ENCODE measurements around the gene CGB5. TPM values are rescaled to one million over a fixed set of nuclear protein-coding genes. Genes with fewer than 3 reads are reported as not detected.

CGB5 gene
- total RNA-seq, 3 donors from 2014 or later: not detected

- no peak overlapping the region for H3K27ac ChIP-seq
- H3K36me3 ChIP-seq: peaks cover 4% of the 10 kb centered on the region
- intact Hi-C loops (cut with DNase I; ENCODE audit: low total_unique reads): no loop called here
- peaks cover 0 to 4% of the 10 kb centered on the region in 2 donors for H3K4me1 ChIP-seq
- DNase-seq (ENCODE audit: low spot score in 2 of 2): no peak
- H3K4me3 ChIP-seq: no peak overlapping the region
- H3K27me3 ChIP-seq: no peaks in the 10 kb centered on the region
- H3K9me3 ChIP-seq: no peaks in the 10 kb centered on the region
- TF ChIP-seq POLR2A (IDR thresholded peaks at IDR 0.05): no peak
- TF ChIP-seq POLR2AphosphoS5 (IDR thresholded peaks at IDR 0.05): no peak
- no peak for TF ChIP-seq CTCF (IDR thresholded peaks at IDR 0.05)
These were observed 29.4 kb upstream of the CGB5 start for GRCh38 chr19:49014123-49014869.

GRCh38 chr19:49014870-49015255, 28.8 kb upstream of the CGB5 start:
- Histone ChIP-seq H3K27ac (no peak overlapping the region), H3K4me3 (no peak overlapping the region), H3K27me3 (no peaks in the 10 kb centered on the region), H3K9me3 (no peaks in the 10 kb centered on the region), H3K36me3 (peaks cover 4% of the 10 kb centered on the region), H3K4me1 (peaks cover 0 to 6% of the 10 kb centered on the region in 2 donors)
- TF ChIP-seq POLR2A (IDR thresholded peaks at IDR 0.05) (no peak), CTCF (IDR thresholded peaks at IDR 0.05) (no peak), POLR2AphosphoS5 (IDR thresholded peaks at IDR 0.05) (no peak)
- intact Hi-C loops (cut with DNase I; ENCODE audit: low total_unique reads): no loop called here
- no peak for DNase-seq (ENCODE audit: low spot score in 2 of 2)

- Histone ChIP-seq H3K27me3 (no peaks in the 10 kb centered on the region), H3K36me3 (peaks cover 4% of the 10 kb centered on the region), H3K4me3 (no peak overlapping the region), H3K9me3 (no peaks in the 10 kb centered on the region), H3K27ac (no peak overlapping the region), H3K4me1 (peaks cover 0 to 6% of the 10 kb centered on the region in 2 donors)
- intact Hi-C loops (cut with DNase I; ENCODE audit: low total_unique reads): no loop called here
- TF ChIP-seq POLR2AphosphoS5 (IDR thresholded peaks at IDR 0.05) (no peak), POLR2A (IDR thresholded peaks at IDR 0.05) (no peak), CTCF (IDR thresholded peaks at IDR 0.05) (no peak)
- no peak for DNase-seq (ENCODE audit: low spot score in 2 of 2)
These were observed 27.4 kb upstream of the CGB5 start for GRCh38 chr19:49016067-49016839.

GRCh38 chr19:49017041-49017665, 26.5 kb upstream of the CGB5 start, which contains the start of gene LHB:
TSS of gene LHB (minus strand) at chr19:49017091. CDS start at chr19:49017081, 10 bp downstream.
- intact Hi-C loops (cut with DNase I; ENCODE audit: low total_unique reads): no loop called here
- Histone ChIP-seq H3K27me3 (no peaks in the 10 kb centered on the region), H3K36me3 (peaks cover 4% of the 10 kb centered on the region), H3K4me1 (peaks cover 0 to 6% of the 10 kb centered on the region in 2 donors), H3K4me3 (peak within 1 kb of the TSS; percentile 43 to 70 (median 56)), H3K27ac (no peak within 1 kb of the TSS), H3K9me3 (no peaks in the 10 kb centered on the region)
- DNase-seq (ENCODE audit: low spot score in 2 of 2): no peak
- no peak for TF ChIP-seq POLR2AphosphoS5 (IDR thresholded peaks at IDR 0.05)
- no peak for TF ChIP-seq POLR2A (IDR thresholded peaks at IDR 0.05)
- no peak for TF ChIP-seq CTCF (IDR thresholded peaks at IDR 0.05)

Measured in breast epithelium (tissue), 4 donors.